ENCODE results near the gene RER1. TPM values are rescaled to one million over a fixed set of nuclear protein-coding genes. Genes with fewer than 3 reads are reported as not detected.
"Not testable (repeated sequence)": the region's sequence is repeated elsewhere in the genome, so short reads cannot be mapped to it uniquely, and the experiment has no call there.

RER1 gene
- total RNA-seq, 1 experiment from 2014 or later: 108 TPM

- H2AFZ ChIP-seq (ENCODE audit: low read length); H4K20me1 ChIP-seq (ENCODE audit: insufficient read depth, low read depth, low read length); H3K79me2 ChIP-seq (ENCODE audit: low read length); H3K27me3 ChIP-seq (ENCODE audit: low read length); H3K9me2 ChIP-seq (replicated peaks; ENCODE audit: insufficient read depth, low read length); H3K4me3 ChIP-seq (ENCODE audit: low read length); H3K4me2 ChIP-seq (ENCODE audit: low read depth, low read length, poor library complexity, severe bottlenecking); H3K36me3 ChIP-seq (ENCODE audit: insufficient read depth, low read length); H3K9me3 ChIP-seq (ENCODE audit: low read length); DNase-seq; H3K27ac ChIP-seq (ENCODE audit: low read length); H3K9ac ChIP-seq (ENCODE audit: low read length): not testable (repeated sequence)
- peaks cover 10% of the 10 kb centered on the region for H3K4me1 ChIP-seq (ENCODE audit: low read length)
Observed at GRCh38 chr1:2440346-2440745, 48.7 kb downstream of the RER1 start.

- no peaks in the 10 kb centered on the region for H3K36me3 ChIP-seq (ENCODE audit: insufficient read depth, low read length)
- H3K27me3 ChIP-seq (ENCODE audit: low read length): no peaks in the 10 kb centered on the region
- no peak for DNase-seq
- H2AFZ ChIP-seq (ENCODE audit: low read length): no peak overlapping the region
- H3K9me2 ChIP-seq (replicated peaks; ENCODE audit: insufficient read depth, low read length): no peaks in the 10 kb centered on the region
- no peak overlapping the region for H3K9ac ChIP-seq (ENCODE audit: low read length)
- no peaks in the 10 kb centered on the region for H3K9me3 ChIP-seq (ENCODE audit: low read length)
- no peak overlapping the region for H3K27ac ChIP-seq (ENCODE audit: low read length)
- H3K4me1 ChIP-seq (ENCODE audit: low read length): peaks cover 7% of the 10 kb centered on the region
- H3K4me2 ChIP-seq (ENCODE audit: low read depth, low read length, poor library complexity, severe bottlenecking): no peak overlapping the region
- no peak overlapping the region for H3K4me3 ChIP-seq (ENCODE audit: low read length)
- H4K20me1 ChIP-seq (ENCODE audit: insufficient read depth, low read depth, low read length): peaks cover 5% of the 10 kb centered on the region; the same call in 1 of the 2 replicates
- no peaks in the 10 kb centered on the region for H3K79me2 ChIP-seq (ENCODE audit: low read length)
Observed at GRCh38 chr1:2441746-2442145, 50.1 kb downstream of the RER1 start.

- H3K36me3 ChIP-seq (ENCODE audit: insufficient read depth, low read length): no peaks in the 10 kb centered on the region
- no peak overlapping the region for H3K9ac ChIP-seq (ENCODE audit: low read length)
- H3K4me1 ChIP-seq (ENCODE audit: low read length): no peaks in the 10 kb centered on the region
- no peaks in the 10 kb centered on the region for H3K9me2 ChIP-seq (replicated peaks; ENCODE audit: insufficient read depth, low read length)
- no peaks in the 10 kb centered on the region for H4K20me1 ChIP-seq (ENCODE audit: insufficient read depth, low read depth, low read length)
- no peak overlapping the region for H3K27ac ChIP-seq (ENCODE audit: low read length)
- no peak overlapping the region for H2AFZ ChIP-seq (ENCODE audit: low read length)
- H3K4me3 ChIP-seq (ENCODE audit: low read length): no peak overlapping the region
- DNase-seq: no peak
- H3K27me3 ChIP-seq (ENCODE audit: low read length): no peaks in the 10 kb centered on the region
- no peaks in the 10 kb centered on the region for H3K9me3 ChIP-seq (ENCODE audit: low read length)
- H3K79me2 ChIP-seq (ENCODE audit: low read length): no peaks in the 10 kb centered on the region
- H3K4me2 ChIP-seq (ENCODE audit: low read depth, low read length, poor library complexity, severe bottlenecking): no peak overlapping the region
Observed at GRCh38 chr1:2442661-2443060, 51.0 kb downstream of the RER1 start.

- Histone ChIP-seq H2AFZ (ENCODE audit: low read length) (no peak overlapping the region), H3K4me3 (ENCODE audit: low read length) (no peak overlapping the region), H3K4me1 (ENCODE audit: low read length) (no peaks in the 10 kb centered on the region), H4K20me1 (ENCODE audit: insufficient read depth, low read depth, low read length) (no peaks in the 10 kb centered on the region), H3K9me3 (ENCODE audit: low read length) (no peaks in the 10 kb centered on the region), H3K36me3 (ENCODE audit: insufficient read depth, low read length) (no peaks in the 10 kb centered on the region), H3K27me3 (ENCODE audit: low read length) (no peaks in the 10 kb centered on the region), H3K27ac (ENCODE audit: low read length) (no peak overlapping the region), H3K9ac (ENCODE audit: low read length) (no peak overlapping the region), H3K79me2 (ENCODE audit: low read length) (no peaks in the 10 kb centered on the region), H3K4me2 (ENCODE audit: low read depth, low read length, poor library complexity, severe bottlenecking) (no peak overlapping the region), H3K9me2 (replicated peaks; ENCODE audit: insufficient read depth, low read length) (no peaks in the 10 kb centered on the region)
- no peak for DNase-seq
Observed at GRCh38 chr1:2443277-2444137, 51.9 kb downstream of the RER1 start.

GRCh38 chr1:2444138-2444591 is 52.5 kb downstream of the RER1 start:
- no peaks in the 10 kb centered on the region for H3K79me2 ChIP-seq (ENCODE audit: low read length)
- H4K20me1 ChIP-seq (ENCODE audit: insufficient read depth, low read depth, low read length): no peaks in the 10 kb centered on the region
- no peak overlapping the region for H2AFZ ChIP-seq (ENCODE audit: low read length)
- H3K4me1 ChIP-seq (ENCODE audit: low read length): no peaks in the 10 kb centered on the region
- H3K27me3 ChIP-seq (ENCODE audit: low read length): no peaks in the 10 kb centered on the region
- no peak overlapping the region for H3K4me3 ChIP-seq (ENCODE audit: low read length)
- H3K9ac ChIP-seq (ENCODE audit: low read length): no peak overlapping the region
- no peak for DNase-seq
- H3K36me3 ChIP-seq (ENCODE audit: insufficient read depth, low read length): no peaks in the 10 kb centered on the region
- no peak overlapping the region for H3K4me2 ChIP-seq (ENCODE audit: low read depth, low read length, poor library complexity, severe bottlenecking)
- no peaks in the 10 kb centered on the region for H3K9me3 ChIP-seq (ENCODE audit: low read length)
- no peak overlapping the region for H3K27ac ChIP-seq (ENCODE audit: low read length)
- no peaks in the 10 kb centered on the region for H3K9me2 ChIP-seq (replicated peaks; ENCODE audit: insufficient read depth, low read length)

- no peaks in the 10 kb centered on the region for H3K27me3 ChIP-seq (ENCODE audit: low read length)
- no peak overlapping the region for H3K9ac ChIP-seq (ENCODE audit: low read length)
- H4K20me1 ChIP-seq (ENCODE audit: insufficient read depth, low read depth, low read length): no peaks in the 10 kb centered on the region
- no peaks in the 10 kb centered on the region for H3K9me2 ChIP-seq (replicated peaks; ENCODE audit: insufficient read depth, low read length)
- no peaks in the 10 kb centered on the region for H3K79me2 ChIP-seq (ENCODE audit: low read length)
- H3K36me3 ChIP-seq (ENCODE audit: insufficient read depth, low read length): no peaks in the 10 kb centered on the region
- H2AFZ ChIP-seq (ENCODE audit: low read length): no peak overlapping the region
- H3K4me1 ChIP-seq (ENCODE audit: low read length): peaks cover 8% of the 10 kb centered on the region
- no peak overlapping the region for H3K27ac ChIP-seq (ENCODE audit: low read length)
- no peak overlapping the region for H3K4me2 ChIP-seq (ENCODE audit: low read depth, low read length, poor library complexity, severe bottlenecking)
- no peak overlapping the region for H3K4me3 ChIP-seq (ENCODE audit: low read length)
- H3K9me3 ChIP-seq (ENCODE audit: low read length): no peaks in the 10 kb centered on the region
- no peak for DNase-seq
Observed at GRCh38 chr1:2445162-2445822, 53.7 kb downstream of the RER1 start.

GRCh38 chr1:2445823-2446215 is 54.2 kb downstream of the RER1 start:
- Histone ChIP-seq H3K9me3 (ENCODE audit: low read length) (no peaks in the 10 kb centered on the region), H3K27me3 (ENCODE audit: low read length) (no peaks in the 10 kb centered on the region)
- no peak for DNase-seq

GRCh38 chr1:2446394-2446793 is 54.8 kb downstream of the RER1 start:
- Histone ChIP-seq H3K27ac (ENCODE audit: low read length) (no peak overlapping the region), H3K9ac (ENCODE audit: low read length) (no peak overlapping the region), H3K4me3 (ENCODE audit: low read length) (no peak overlapping the region), H3K36me3 (ENCODE audit: insufficient read depth, low read length) (no peaks in the 10 kb centered on the region), H3K9me2 (replicated peaks; ENCODE audit: insufficient read depth, low read length) (no peaks in the 10 kb centered on the region), H2AFZ (ENCODE audit: low read length) (no peak overlapping the region), H3K27me3 (ENCODE audit: low read length) (no peaks in the 10 kb centered on the region), H4K20me1 (ENCODE audit: insufficient read depth, low read depth, low read length) (no peaks in the 10 kb centered on the region), H3K9me3 (ENCODE audit: low read length) (no peaks in the 10 kb centered on the region), H3K4me2 (ENCODE audit: low read depth, low read length, poor library complexity, severe bottlenecking) (no peak overlapping the region), H3K79me2 (ENCODE audit: low read length) (no peaks in the 10 kb centered on the region), H3K4me1 (ENCODE audit: low read length) (peaks cover 9% of the 10 kb centered on the region)
- DNase-seq: no peak

More at GRCh38 chr1:2445823-2446215, 54.2 kb downstream of the RER1 start:
- Histone ChIP-seq H2AFZ (ENCODE audit: low read length) (no peak overlapping the region), H3K27ac (ENCODE audit: low read length) (no peak overlapping the region), H3K4me2 (ENCODE audit: low read depth, low read length, poor library complexity, severe bottlenecking) (no peak overlapping the region), H3K4me3 (ENCODE audit: low read length) (no peak overlapping the region), H3K36me3 (ENCODE audit: insufficient read depth, low read length) (no peaks in the 10 kb centered on the region), H4K20me1 (ENCODE audit: insufficient read depth, low read depth, low read length) (no peaks in the 10 kb centered on the region), H3K9ac (ENCODE audit: low read length) (no peak overlapping the region), H3K4me1 (ENCODE audit: low read length) (peaks cover 8% of the 10 kb centered on the region), H3K9me2 (replicated peaks; ENCODE audit: insufficient read depth, low read length) (no peaks in the 10 kb centered on the region), H3K79me2 (ENCODE audit: low read length) (no peaks in the 10 kb centered on the region)
